GM12878 (cell line): ENCODE data around the gene SHPK. TPM values are rescaled to one million over a fixed set of nuclear protein-coding genes. Genes with fewer than 3 reads are reported as not detected.

Experiments used
- ATAC-seq: fragments of 200-7000 bp; cut with Tn5 transposase; 3 replicates; pipeline ENCODE4 v1.9.1; 2020; ENCODE audit warnings: mild to moderate bottlenecking, moderate library complexity
- BruUV-seq: library from RNA; stranded (reverse); fragments of 400-500 nt; replicated peaks from 2 replicates; lab custom pipeline; 2021; lab: Mats Ljungman, UMichigan
- CTCF ChIA-PET: fragments of 300-600 bp; sonication (Branson Sonifier 250); formaldehyde crosslinking; extraction: SDS; loops from one replicate; lab custom pipeline; 2021; ENCODE audit warnings: inconsistent platforms; lab: Yijun Ruan, JAX
- POLR2A ChIA-PET: fragments of 350-600 bp; formaldehyde crosslinking; extraction: SDS; loops from one replicate; lab custom pipeline; 2021; ENCODE audit warnings: inconsistent platforms; lab: Charles Lee
- RAD21 ChIA-PET: fragments of 300-600 bp; sonication (Branson Sonifier 250); formaldehyde crosslinking; loops from one replicate; lab custom pipeline; 2023; ENCODE audit warnings: antibody characterized with exemption; ENCODE audit not compliant: unreplicated experiment; lab: Charles Lee
- SMC1A ChIA-PET: fragments of 300-600 bp; sonication (Branson Sonifier 250); formaldehyde crosslinking; loops from one replicate; lab custom pipeline; 2023; ENCODE audit not compliant: unreplicated experiment, uncharacterized antibody; lab: Charles Lee
- DNase-seq: peaks from one replicate; pipeline ENCODE4 v3.0.0-alpha.2; 2011; ENCODE audit warnings: low read depth, low spot score
- FAIRE-seq: peaks from 3 replicates; lab custom pipeline; 2011; peaks lifted over from hg19 to GRCh38; lab: Jason Lieb, UNC
- H2AFZ ChIP-seq: 2 replicates; pipeline ENCODE4 v1.6.0; 2011; ENCODE audit warnings: low read depth, low read length, control low read depth; ENCODE audit not compliant: control insufficient read depth
- H3K27ac ChIP-seq: 2 replicates; pipeline ENCODE4 v1.5.1; 2011; ENCODE audit warnings: control low read depth; ENCODE audit not compliant: control insufficient read depth, insufficient read depth
- H3K27me3 ChIP-seq, 2 experiments: replicated peaks in 1 of 2; 2 replicates each; pipeline versions ENCODE4 v1.6.0 to v1.6.1; 2011; ENCODE audit warnings: low read length in 1 of 2; ENCODE audit not compliant: control insufficient read depth in 2 of 2, insufficient read depth in 2 of 2
- H3K36me3 ChIP-seq, 2 experiments: 2 replicates each; pipeline ENCODE4 v1.5.1; 2011; ENCODE audit warnings: low read length in 1 of 2; ENCODE audit not compliant: control insufficient read depth in 2 of 2, insufficient read depth in 2 of 2
- H3K4me1 ChIP-seq: 2 replicates; pipeline ENCODE4 v1.6.1; 2011; ENCODE audit warnings: mild to moderate bottlenecking, low read length, moderate library complexity, mixed read lengths; ENCODE audit not compliant: control insufficient read depth, insufficient read depth
- H3K4me2 ChIP-seq: 2 replicates; pipeline ENCODE4 v1.6.0; 2011; ENCODE audit warnings: control low read depth; ENCODE audit not compliant: control insufficient read depth, insufficient read depth
- H3K4me3 ChIP-seq: fragments of 200-600 bp; sonication (generic); 2 replicates; pipeline ENCODE4 v1.5.1; 2016
- H3K79me2 ChIP-seq: 2 replicates; pipeline ENCODE4 v1.6.0; 2011; ENCODE audit warnings: low read length; ENCODE audit not compliant: control insufficient read depth, insufficient read depth
- H3K9ac ChIP-seq: 2 replicates; pipeline ENCODE4 v1.8.0; 2011; ENCODE audit warnings: low read length, control low read depth, mixed read lengths; ENCODE audit not compliant: control insufficient read depth, insufficient read depth
- H3K9me3 ChIP-seq: replicated peaks from 3 replicates; pipeline ENCODE4 v1.5.1; 2011; ENCODE audit warnings: mild to moderate bottlenecking, low read length; ENCODE audit not compliant: control insufficient read depth, insufficient read depth
- H4K20me1 ChIP-seq: 2 replicates; pipeline ENCODE4 v1.6.0; 2011; ENCODE audit not compliant: control insufficient read depth, insufficient read depth
- ATF7 ChIP-seq: fragments of 450-650 bp; IDR thresholded peaks from 2 replicates; pipeline ENCODE4 v1.6.1; 2016; ENCODE audit warnings: low read depth, mild to moderate bottlenecking
- HDAC2 ChIP-seq: fragments of 200-600 bp; sonication (generic); IDR thresholded peaks from 2 replicates; pipeline ENCODE4 v1.6.1; 2017
- IKZF1 ChIP-seq: fragments of 450-650 bp; conservative IDR thresholded peaks from 2 replicates; pipeline ENCODE4 v1.6.1; 2017; ENCODE audit warnings: antibody characterized with exemption, mild to moderate bottlenecking
- IKZF2 ChIP-seq, 2 experiments: fragments of 450-650 bp; IDR thresholded peaks; 2 replicates each; pipeline ENCODE4 v1.6.1; 2017; ENCODE audit warnings: mild to moderate bottlenecking in 2 of 2, moderate library complexity in 2 of 2
- MEF2A ChIP-seq: IDR thresholded peaks from 2 replicates; pipeline ENCODE4 v1.6.1; 2011; ENCODE audit warnings: low read depth, mild to moderate bottlenecking, low read length, moderate library complexity; ENCODE audit not compliant: insufficient read depth
- SPI1 ChIP-seq: IDR thresholded peaks from 2 replicates; pipeline ENCODE4 v1.6.1; 2011; ENCODE audit warnings: low read depth, mild to moderate bottlenecking, low read length, moderate library complexity, borderline replicate concordance; ENCODE audit not compliant: insufficient read depth
- SREBF1 ChIP-seq: IDR thresholded peaks from 2 replicates; pipeline ENCODE4 v1.6.1; 2012; ENCODE audit warnings: mild to moderate bottlenecking, low read length
- TAF1 ChIP-seq: IDR thresholded peaks from 2 replicates; pipeline ENCODE4 v1.6.1; 2011; ENCODE audit warnings: mild to moderate bottlenecking, low read depth, low read length, borderline replicate concordance
- YY1 ChIP-seq: IDR thresholded peaks from 2 replicates; pipeline ENCODE4 v1.6.1; 2011; ENCODE audit warnings: low read depth, mild to moderate bottlenecking, low read length
- WGBS: methylation state at CpG from one replicate; pipeline ENCODE4 v1.1.6; 2016; ENCODE audit warnings: low lambda C conversion rate; ENCODE audit not compliant: insufficient replicate concordance, insufficient coverage; ENCODE audit errors: missing lambda C conversion rate; 5-methylcytosine and 5-hydroxymethylcytosine counted together
- in situ Hi-C: fragments of 300-500 bp; cut with MboI; formaldehyde crosslinking; loops from 9 replicates; pipeline ENCODE4 v1.14.3; 2018; ENCODE audit warnings: mixed read lengths
- intact Hi-C: fragments of 100-400 bp; cut with micrococcal nuclease; formaldehyde crosslinking; loops from one replicate; pipeline ENCODE4 v1.14.2; 2022; ENCODE audit not compliant: unreplicated experiment
- polyA plus RNA-seq, 11 experiments: library from polyadenylated mRNA; depleted of rRNA in 4 of 11; unstranded in 6 of 11; stranded (reverse) in 5 of 11; fragments of >200 nt; fragmentation: Nextera tagmentation in 4 of 11; fragmentation: Illumina TruSeq in 1 of 11; extraction: Ambion mirVana in 4 of 11; extraction: Trizol in 1 of 11; gene quantifications; 1 replicate in 1 of 11; 2 replicates in 10 of 11; pipeline versions ENCODE4 v1.2.1 to v1.2.3, GENCODE V29; 2011 to 2016; ENCODE audit warnings: inconsistent platforms in 2 of 11, missing spikeins in 2 of 11, low read depth in 1 of 11
- total RNA-seq, 4 experiments: library from RNA; depleted of rRNA in 3 of 4; stranded (reverse); fragments of >200 nt in 3 of 4; fragmentation: Illumina TruSeq in 1 of 4; extraction: Trizol in 1 of 4; gene quantifications; 2 replicates each; pipeline versions ENCODE4 v1.2.1 to v1.2.3, GENCODE V29; 2013 to 2021
- TF ChIP-seq, protein P1 (sequence below): fragments of 450-650 bp; formaldehyde crosslinking; IDR thresholded peaks from 2 replicates; pipeline ENCODE4 v1.5.0; 2022; ENCODE audit warnings: mild to moderate bottlenecking, missing genetic modification characterization
- TF ChIP-seq, protein P2 (sequence below): fragments of 450-650 bp; IDR thresholded peaks from 2 replicates; pipeline ENCODE4 v1.6.1; 2017; ENCODE audit warnings: mild to moderate bottlenecking, moderate library complexity
- TF ChIP-seq, protein P3 (sequence below): IDR thresholded peaks from 2 replicates; pipeline ENCODE4 v1.6.1; 2011; ENCODE audit warnings: low read depth, low read length, improper control_type of control experiment, borderline replicate concordance
- TF ChIP-seq, protein P4 (sequence below): IDR thresholded peaks from 2 replicates; pipeline ENCODE4 v1.6.1; 2011; ENCODE audit warnings: low read depth, mild to moderate bottlenecking, low read length, moderate library complexity, borderline replicate concordance; ENCODE audit errors: extremely low read depth

SHPK gene
- total and polyA plus RNA-seq, 10 of the 15 experiments (the other 5 are each of a cell fraction or from before 2014, with no cell fraction given), result 1.7 to 16.6 (median 12.9) TPM

DNA sequence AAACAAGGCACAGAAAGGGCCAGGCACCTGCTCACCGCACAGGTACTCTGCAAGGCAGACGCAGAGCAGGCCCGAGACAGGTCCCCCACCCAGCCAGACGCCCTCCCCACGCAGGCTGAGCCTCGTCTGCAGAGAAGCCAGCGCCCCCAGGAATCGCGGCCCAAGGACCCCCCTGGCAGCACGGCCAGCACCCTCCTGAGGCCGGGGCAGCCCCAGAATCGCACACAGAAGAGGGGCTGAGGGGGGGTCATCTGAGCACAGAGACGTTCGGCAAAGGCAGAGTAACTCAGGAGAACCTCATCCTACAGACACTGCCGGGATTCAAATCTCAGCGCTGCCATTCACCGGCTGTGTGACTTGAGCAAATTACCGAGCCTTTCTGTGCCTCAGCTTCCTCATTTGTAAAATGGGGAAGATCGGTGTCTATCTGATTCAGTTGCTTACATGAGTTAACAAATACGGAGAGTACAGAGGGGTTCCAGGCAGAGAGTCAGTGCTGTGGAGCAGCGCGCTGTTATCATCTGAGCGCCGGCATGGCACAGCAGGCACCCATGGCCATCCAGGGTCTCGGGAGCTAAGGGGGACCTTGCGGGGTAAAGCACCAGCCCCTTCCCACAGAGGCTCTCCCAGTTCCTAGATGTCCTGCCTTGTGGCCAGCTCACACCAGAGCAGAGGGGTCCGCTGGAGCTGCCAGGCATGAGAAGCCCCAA lies 42.9 kb upstream of the SHPK start:
- no peak overlapping the region for H2AFZ ChIP-seq
- no peak overlapping the region for H3K9ac ChIP-seq
- DNase-seq, result no peak
- no peaks in the 10 kb centered on the region for H3K9me3 ChIP-seq
- H3K27me3 ChIP-seq, result no peaks in the 10 kb centered on the region
- no peak overlapping the region for H3K27ac ChIP-seq
- SMC1A ChIA-PET, result interaction anchor here (0.9 kb wide), 1 partner anchor 9 kb away, joined by 3 read pairs; no protein-coding TSS in a partner anchor
- H3K4me1 ChIP-seq, result peaks cover 6% of the 10 kb centered on the region; the same call in 1 of the 2 replicates
- H3K79me2 ChIP-seq, result no peaks in the 10 kb centered on the region
- no TSS peak for BruUV-seq
- POLR2A ChIA-PET, result no interaction called here
- H3K4me3 ChIP-seq, result no peak overlapping the region
- intact Hi-C loops (no loop called here), in situ Hi-C loops (no loop called here)
- FAIRE-seq, result no peak
- no peak overlapping the region for H3K4me2 ChIP-seq
- 88% methylated on average over 20 of the region's 27 CpGs for WGBS
- H3K36me3 ChIP-seq, result peaks cover 0 to 3% of the 10 kb centered on the region in 2 experiments; a peak in 2 of 4 replicates
- RAD21 ChIA-PET, result no interaction called here
- no peaks in the 10 kb centered on the region for H4K20me1 ChIP-seq
- CTCF ChIA-PET, result interaction anchor here (1.3 kb wide), 1 partner anchor 59 kb away, joined by 6 read pairs; no protein-coding TSS in a partner anchor
- no peak for ATAC-seq
- TF ChIP-seq, protein P1, sequence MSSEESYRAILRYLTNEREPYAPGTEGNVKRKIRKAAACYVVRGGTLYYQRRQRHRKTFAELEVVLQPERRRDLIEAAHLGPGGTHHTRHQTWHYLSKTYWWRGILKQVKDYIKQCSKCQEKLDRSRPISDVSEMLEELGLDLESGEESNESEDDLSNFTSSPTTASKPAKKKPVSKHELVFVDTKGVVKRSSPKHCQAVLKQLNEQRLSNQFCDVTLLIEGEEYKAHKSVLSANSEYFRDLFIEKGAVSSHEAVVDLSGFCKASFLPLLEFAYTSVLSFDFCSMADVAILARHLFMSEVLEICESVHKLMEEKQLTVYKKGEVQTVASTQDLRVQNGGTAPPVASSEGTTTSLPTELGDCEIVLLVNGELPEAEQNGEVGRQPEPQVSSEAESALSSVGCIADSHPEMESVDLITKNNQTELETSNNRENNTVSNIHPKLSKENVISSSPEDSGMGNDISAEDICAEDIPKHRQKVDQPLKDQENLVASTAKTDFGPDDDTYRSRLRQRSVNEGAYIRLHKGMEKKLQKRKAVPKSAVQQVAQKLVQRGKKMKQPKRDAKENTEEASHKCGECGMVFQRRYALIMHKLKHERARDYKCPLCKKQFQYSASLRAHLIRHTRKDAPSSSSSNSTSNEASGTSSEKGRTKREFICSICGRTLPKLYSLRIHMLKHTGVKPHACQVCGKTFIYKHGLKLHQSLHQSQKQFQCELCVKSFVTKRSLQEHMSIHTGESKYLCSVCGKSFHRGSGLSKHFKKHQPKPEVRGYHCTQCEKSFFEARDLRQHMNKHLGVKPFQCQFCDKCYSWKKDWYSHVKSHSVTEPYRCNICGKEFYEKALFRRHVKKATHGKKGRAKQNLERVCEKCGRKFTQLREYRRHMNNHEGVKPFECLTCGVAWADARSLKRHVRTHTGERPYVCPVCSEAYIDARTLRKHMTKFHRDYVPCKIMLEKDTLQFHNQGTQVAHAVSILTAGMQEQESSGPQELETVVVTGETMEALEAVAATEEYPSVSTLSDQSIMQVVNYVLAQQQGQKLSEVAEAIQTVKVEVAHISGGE (CRISPR knock-in tag), result no peak
- TF ChIP-seq, protein P2, sequence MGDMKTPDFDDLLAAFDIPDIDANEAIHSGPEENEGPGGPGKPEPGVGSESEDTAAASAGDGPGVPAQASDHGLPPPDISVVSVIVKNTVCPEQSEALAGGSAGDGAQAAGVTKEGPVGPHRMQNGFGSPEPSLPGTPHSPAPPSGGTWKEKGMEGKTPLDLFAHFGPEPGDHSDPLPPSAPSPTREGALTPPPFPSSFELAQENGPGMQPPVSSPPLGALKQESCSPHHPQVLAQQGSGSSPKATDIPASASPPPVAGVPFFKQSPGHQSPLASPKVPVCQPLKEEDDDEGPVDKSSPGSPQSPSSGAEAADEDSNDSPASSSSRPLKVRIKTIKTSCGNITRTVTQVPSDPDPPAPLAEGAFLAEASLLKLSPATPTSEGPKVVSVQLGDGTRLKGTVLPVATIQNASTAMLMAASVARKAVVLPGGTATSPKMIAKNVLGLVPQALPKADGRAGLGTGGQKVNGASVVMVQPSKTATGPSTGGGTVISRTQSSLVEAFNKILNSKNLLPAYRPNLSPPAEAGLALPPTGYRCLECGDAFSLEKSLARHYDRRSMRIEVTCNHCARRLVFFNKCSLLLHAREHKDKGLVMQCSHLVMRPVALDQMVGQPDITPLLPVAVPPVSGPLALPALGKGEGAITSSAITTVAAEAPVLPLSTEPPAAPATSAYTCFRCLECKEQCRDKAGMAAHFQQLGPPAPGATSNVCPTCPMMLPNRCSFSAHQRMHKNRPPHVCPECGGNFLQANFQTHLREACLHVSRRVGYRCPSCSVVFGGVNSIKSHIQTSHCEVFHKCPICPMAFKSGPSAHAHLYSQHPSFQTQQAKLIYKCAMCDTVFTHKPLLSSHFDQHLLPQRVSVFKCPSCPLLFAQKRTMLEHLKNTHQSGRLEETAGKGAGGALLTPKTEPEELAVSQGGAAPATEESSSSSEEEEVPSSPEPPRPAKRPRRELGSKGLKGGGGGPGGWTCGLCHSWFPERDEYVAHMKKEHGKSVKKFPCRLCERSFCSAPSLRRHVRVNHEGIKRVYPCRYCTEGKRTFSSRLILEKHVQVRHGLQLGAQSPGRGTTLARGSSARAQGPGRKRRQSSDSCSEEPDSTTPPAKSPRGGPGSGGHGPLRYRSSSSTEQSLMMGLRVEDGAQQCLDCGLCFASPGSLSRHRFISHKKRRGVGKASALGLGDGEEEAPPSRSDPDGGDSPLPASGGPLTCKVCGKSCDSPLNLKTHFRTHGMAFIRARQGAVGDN, result no peak
- no peak for TF ChIP-seq HDAC2
- TF ChIP-seq, protein P3, sequence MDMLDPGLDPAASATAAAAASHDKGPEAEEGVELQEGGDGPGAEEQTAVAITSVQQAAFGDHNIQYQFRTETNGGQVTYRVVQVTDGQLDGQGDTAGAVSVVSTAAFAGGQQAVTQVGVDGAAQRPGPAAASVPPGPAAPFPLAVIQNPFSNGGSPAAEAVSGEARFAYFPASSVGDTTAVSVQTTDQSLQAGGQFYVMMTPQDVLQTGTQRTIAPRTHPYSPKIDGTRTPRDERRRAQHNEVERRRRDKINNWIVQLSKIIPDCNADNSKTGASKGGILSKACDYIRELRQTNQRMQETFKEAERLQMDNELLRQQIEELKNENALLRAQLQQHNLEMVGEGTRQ, result no peak
- TF ChIP-seq MEF2A, result no peak
- no peak for TF ChIP-seq ATF7
- TF ChIP-seq, protein P4, sequence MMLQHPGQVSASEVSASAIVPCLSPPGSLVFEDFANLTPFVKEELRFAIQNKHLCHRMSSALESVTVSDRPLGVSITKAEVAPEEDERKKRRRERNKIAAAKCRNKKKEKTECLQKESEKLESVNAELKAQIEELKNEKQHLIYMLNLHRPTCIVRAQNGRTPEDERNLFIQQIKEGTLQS, result no peak
- no peak for TF ChIP-seq SPI1
- no peak for TF ChIP-seq YY1
- no peak for TF ChIP-seq TAF1
- no peak for TF ChIP-seq SREBF1
- no peak for TF ChIP-seq IKZF1
- no peak for TF ChIP-seq IKZF2 (IDR thresholded peaks at IDR 0.05)
